HG02588 (cell line): ENCODE results near the gene CCNC.
"Not testable (repeated sequence)": the region's sequence is repeated elsewhere in the genome, so short reads cannot be mapped to it uniquely, and the experiment has no call there.

Experiments used
- ATAC-seq: cut with Tn5 transposase; IDR thresholded peaks from one replicate; pipeline ENCODE4 v1.9.1; 2021; ENCODE audit warnings: mild to moderate bottlenecking, moderate library complexity; ENCODE audit not compliant: unreplicated experiment

Gene CCNC

DNA sequence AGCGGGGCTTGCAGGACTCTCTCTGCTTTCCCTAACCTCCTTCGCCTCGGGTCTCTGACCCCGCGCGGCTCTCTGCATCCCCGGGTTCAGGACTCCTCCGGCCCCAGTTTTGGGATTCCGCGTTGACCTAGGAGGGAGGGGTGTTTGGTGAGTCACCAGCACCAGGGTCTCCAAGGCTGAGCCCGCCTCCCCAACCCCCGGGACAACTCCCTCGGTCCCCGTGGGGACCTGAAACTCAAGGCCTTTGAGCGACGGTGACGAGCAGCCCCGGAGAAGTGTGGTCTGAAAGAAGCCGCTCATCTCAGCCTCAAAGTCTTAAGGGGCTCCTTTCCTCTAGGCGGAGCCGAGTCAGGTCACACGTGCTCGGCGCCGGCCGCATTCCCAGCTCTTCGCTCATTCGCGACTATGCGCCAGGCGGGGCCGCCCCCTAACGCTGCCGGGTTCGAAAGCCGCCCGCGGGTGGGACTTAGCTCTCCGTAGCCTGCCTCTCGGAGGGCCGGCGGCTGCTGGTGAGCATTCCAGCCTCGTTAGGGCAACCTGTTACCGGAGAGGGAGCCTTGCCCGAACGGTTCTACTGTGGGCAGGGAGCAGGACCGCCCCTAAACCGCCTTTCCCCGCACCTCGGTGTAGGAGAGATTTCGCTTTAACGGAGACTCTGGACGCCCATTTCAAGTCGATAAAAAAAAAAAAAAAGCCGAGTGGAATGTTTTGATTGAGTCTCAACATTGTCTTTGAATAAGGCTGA is 35.1 kb upstream of the CCNC start:
- peak; percentile 34 for ATAC-seq

- peak; percentile 12 for ATAC-seq
These were observed 34.3 kb upstream of the CCNC start for GRCh38 chr6:99602520-99603420.

DNA sequence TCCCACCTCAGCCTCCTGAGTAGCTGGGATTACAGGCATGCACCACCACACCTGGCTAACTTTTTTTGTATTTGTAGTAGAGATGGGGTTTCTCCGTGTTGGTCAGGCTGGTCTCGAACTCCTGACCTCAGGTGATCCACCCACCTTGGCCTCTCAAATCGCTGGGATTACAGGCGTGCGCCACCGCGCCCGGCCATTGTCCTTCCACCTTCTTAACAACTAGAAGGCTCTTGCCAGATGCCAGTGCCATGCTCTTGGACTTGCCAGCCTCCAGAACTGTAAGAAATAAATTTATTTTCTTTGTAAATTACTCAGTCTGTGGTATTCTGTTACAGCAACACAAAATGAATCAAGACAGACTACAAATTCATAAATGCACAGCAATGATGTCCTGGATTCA is 26.2 kb upstream of the CCNC start:
- not testable (repeated sequence) for ATAC-seq

GRCh38 chr6:99592900-99593299 is 24.4 kb upstream of the CCNC start:
- ATAC-seq, result no peak

- ATAC-seq, result no peak
These were observed 23.4 kb upstream of the CCNC start for GRCh38 chr6:99591673-99592364.

DNA sequence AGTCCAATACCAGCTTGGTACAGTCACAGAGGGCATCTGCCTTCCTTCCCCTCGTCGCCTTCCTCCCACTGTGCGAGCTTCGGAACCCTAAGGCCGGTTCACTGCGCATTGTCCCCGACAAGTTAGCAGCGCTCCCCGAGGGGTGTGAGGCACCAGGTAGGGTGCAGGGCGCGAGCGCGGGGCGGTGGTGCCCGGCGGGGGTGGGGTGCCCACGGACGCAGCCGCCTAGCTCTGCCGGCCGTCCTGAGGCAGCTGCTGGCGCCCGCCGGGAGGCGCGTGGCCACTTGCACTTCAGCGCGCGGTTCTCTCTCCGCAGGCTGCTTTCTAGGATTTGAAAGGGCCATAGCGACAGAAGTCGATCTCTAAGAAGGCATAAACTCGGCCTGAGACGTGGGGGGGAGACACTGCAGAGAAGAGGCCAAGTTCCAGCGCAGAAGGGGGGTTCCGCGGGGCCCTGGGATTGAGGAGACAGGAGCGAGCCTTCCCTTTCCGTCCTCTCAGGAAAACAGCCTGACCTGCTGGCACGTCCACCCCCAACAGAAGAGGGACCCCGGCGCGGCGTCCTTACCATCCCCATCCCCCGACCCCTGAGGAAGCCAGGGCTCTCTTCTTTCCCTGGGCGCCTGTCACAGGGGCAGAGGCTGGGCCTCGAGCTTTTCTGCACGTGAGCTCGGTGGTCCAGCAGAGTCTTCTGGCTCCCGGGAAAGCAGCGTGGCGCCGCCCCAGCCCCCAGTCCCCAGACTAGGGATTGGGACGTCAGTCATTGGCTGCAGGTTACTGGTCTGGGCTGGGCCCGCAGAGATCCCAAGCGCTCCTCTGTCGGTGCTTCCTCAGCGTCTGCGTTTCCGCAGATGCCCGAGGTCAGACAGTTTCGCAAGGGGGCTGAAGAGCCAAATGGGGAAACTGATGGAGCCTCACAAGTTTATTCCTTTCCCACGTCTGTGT is 22.5 kb upstream of the CCNC start:
- no peak for ATAC-seq

- ATAC-seq, result no peak
These were observed 21.5 kb upstream of the CCNC start for GRCh38 chr6:99589907-99590493.

- peak; percentile 24 for ATAC-seq
These were observed 20.8 kb upstream of the CCNC start for GRCh38 chr6:99589290-99589672.

- peak; percentile 93 for ATAC-seq
These were observed 20.3 kb upstream of the CCNC start for GRCh38 chr6:99588618-99589289.

DNA sequence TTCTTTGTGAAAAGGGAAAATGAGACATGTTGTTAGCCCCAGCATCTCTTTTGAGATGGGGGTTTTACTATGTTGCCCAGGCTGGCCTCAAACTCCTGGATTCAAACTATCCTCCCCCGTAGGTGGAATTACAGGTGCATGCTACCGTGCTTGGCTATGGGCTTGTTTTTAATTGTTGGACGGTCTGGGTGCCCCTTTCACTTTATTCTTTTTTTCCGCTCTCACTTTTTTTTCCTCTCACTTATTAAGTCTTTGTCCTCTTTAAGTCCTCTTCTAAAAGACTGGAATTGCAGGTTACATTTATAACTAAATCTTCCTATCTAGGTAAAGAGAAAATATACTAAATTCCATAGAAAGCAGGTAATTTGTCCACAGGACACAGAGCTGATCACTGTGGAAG is 19.3 kb upstream of the CCNC start:
- ATAC-seq, result no peak

- ATAC-seq, result no peak
These were observed 11.3 kb upstream of the CCNC start for GRCh38 chr6:99579781-99580180.

GRCh38 chr6:99575544-99576227 is 7.2 kb upstream of the CCNC start:
- ATAC-seq, result no peak

DNA sequence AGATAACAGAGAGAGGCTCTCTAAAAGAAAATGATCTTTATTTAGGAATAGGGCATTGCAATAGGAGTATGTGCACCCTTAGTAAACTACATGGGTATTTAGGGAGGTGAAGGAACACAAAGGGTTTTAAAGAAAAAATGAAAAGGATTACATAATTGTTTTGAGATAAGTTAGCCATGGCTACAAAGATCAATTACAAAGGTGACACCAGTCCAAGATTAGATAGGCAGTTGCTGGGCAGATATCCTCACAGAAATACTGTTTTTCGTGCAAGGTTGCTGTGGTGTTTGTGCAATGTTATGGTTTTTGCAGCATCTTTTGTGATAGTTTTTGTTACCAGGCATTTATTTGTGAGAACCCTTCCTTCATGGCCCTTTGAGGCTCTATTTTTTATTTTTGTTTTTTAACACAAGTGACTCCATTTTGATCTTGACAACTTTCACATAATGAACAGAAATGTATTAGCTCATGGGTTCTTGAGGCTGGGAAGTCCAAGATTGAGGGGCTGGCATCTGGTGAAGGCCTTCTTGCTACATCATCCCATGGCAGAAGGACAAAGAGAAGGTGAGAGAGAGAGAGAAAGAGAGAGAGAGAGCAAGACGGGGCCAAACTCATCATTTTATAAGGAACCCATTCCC is 5.6 kb upstream of the CCNC start:
- ATAC-seq, result no peak

DNA sequence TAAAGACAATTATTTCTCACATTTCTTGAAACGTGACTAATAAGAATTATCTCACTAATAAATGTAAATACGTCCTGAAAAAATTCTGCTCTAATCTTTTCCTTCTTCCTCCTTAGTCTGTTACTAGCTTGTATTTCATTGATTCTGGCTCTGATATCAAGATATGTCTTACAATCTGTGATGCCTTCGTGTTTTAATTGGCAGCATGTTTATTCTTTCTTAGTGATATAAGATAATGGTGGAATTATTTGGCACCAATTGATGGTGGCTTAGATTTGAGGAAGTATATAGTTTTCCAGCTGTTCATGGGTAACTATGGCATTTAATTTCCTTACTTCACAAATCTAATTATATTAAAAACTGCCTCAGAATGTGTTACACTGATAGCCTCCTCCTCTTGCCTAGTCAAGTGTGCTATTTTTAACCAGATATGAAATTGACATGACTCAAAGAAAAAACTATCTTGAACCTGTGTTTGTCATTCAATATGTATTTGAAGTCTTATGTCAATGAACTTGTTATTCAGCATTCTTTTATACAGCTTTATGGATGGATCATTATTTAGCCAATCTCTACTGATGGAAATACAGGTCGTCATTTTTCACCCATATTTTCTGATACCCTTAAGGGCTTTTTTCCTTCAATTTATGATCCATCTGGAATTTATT is 5.3 kb downstream of the CCNC start:
- no peak for ATAC-seq

- no peak for ATAC-seq
These were observed 7.8 kb downstream of the CCNC start for GRCh38 chr6:99560668-99561067.

DNA sequence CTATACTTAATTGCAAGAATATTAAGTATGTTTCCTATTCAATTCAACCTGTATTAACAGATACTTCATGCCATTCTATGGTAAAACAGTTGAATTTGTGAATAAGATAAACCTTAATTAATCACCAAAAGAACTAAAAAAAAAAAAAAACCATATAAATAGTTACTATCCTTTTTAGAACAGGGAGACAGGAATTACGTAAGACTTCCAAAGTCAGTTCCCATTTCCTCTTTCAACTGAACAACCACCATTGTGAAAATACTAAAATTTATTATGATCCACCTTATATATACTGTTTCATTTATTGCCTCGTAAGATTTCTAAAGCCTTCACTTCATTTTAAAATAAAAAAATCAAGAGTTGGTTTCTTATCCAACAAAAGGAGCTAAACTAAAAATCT is 9.4 kb downstream of the CCNC start:
- ATAC-seq, result no peak

DNA sequence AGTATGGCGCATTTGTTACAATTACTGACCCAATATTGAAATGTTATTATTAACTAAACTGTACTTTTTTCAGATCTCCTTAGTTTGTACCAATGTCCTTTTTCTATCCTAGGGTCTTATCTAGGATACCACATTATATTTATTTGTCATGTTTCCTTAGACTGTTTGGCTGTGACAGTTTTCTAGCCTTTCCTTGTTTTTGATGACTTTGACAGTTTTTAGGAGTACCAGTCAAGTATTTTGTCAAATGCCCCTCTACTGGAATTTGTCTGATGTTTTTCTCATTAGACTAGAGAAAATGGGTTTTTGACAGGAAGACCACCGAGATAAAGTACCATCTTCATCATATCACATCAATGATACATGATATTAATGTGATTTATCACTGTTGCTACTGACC is 14.6 kb downstream of the CCNC start:
- ATAC-seq, result no peak
